Measurements from ENCODE around the gene MIF4GD.
"Not testable (repeated sequence)": the region's sequence is repeated elsewhere in the genome, so short reads cannot be mapped to it uniquely, and the experiment has no call there.

Gene MIF4GD

GRCh38 chr17:75257228-75257627 is 13.8 kb downstream of the MIF4GD start:
- not testable (repeated sequence) for FAIRE-seq

DNA sequence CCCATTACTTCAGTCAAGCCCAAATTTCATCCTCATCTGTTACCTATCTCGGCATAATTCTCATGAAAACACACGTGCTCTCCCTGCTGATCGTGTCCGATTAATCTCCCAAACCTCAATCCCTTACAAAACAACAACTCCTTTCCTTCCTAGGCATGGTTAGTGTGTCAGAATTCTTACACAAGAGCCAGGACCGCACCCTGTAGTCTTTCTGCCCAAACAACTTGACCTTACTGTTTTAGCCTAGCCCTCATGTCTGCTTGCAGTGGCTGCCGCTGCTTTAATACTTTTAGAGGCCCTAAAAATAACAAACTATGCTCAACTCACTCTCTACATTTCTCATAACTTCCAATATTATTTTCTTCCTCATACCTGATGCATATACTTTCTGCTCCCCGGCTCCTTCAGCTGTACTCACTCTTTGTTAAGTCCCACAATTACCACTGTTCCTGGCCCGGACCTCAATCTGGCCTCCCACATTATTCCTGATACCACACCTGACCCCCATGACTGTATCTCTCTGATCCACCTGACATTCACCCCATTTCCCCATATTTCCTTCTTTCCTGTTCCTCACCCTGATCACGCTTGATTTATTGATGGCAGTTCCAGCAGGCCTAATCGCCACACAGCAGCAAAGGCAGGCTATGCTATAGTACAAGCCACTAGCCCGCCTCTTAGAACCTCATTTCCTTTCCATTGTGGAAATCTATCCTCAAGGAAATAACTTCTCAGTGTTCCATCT is 14.9 kb downstream of the MIF4GD start:
- not testable (repeated sequence) for FAIRE-seq

DNA sequence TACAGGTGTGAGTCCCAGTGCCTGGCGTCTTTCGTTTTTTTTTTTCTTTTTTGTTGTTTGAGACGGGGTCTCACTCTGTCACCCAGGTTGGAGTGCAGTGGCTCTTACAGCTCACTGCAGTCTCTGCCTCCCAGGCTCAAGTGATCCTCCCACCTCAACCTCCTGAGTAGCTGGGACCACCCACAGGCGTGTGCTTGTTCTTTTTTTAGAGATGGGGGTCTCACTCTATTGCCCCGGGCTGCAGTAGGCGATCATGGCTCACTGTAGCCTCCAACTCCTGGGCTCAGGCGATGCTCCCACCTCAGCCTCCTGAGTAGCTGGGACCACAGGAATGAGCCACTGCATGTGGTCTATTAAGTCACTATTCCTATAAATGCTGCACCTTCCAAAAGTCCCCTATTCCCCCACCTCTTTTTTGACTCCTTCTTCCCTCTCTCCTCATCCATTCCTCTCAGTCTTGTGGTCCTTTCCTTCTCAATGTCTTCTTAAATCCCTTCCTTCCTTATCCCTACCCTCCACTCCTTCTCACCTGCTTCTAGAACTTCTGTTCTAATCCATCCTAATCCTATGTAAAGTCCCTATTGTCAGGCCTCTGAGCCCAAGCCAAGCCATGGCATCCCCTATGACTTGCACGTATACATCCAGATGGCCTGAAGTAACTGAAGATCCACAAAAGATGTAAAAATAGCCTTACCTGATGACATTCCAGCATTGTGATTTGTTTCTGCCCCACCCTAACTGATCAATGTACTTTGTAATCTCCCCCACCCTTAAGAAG is 18.8 kb downstream of the MIF4GD start:
- FAIRE-seq: no peak

DNA sequence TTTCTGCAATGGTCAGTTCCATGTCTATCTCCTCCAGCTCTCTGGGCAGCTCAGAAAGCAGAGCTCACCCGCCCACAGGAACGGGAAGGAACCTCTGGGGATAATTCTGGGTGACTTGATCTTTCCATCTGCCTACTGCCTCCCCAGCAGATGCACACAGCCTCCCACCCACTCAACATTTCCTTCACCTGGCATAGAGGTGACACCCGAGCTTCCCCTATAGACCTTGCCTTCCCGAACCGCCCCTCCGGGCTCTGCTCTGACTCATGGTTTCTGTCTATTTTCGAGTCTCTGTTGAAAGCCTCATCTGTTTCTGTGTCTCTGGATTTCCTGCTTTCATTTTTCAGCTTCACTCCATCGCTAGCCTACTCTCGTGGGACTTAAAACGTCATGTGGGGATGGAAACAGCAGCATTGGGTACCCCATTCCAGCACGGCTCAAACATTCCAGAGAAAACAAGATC is 21.0 kb downstream of the MIF4GD start:
- peak; percentile 19 for FAIRE-seq

DNA sequence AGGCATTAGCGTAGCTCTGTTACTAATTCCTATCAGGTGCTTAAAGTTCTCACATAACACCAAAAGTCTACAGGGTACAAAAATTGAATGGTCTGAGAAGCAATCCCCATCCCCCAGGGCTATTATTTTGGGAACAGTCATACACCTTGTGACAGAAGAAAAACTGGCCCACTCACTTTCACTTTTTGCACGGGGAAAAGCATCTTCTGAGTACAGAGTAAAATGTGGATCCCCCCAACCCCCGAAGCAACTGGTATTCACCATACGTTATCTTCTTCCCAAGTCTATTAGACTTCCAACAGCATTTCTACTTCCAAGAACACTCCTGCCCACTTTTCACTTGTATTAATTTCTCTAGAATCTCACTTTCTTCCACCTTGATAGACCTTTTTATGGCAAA is 21.5 kb downstream of the MIF4GD start:
- no peak for FAIRE-seq

DNA sequence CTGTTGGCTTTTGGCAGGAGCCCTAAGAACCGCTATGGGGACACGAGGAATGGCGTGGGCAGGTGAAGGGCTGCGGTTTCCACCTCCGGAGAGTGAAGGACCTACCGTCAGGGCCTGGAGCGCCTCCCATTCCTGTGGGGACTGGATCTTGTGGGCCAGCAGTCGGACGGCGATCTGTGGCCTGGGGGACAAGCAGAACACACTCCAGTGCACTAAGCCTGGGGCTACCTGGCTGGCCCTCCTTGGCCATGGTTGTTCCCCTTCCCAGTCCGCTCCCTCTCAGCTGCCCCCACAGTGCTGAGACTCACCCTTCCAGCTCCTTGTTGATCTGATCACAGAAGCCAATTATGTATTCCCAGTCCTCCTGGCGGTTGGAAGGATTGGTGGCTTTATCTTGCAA is 24.6 kb downstream of the MIF4GD start:
- FAIRE-seq: no peak

GRCh38 chr17:75245011-75245410 is 26.0 kb downstream of the MIF4GD start:
- FAIRE-seq: no peak

DNA sequence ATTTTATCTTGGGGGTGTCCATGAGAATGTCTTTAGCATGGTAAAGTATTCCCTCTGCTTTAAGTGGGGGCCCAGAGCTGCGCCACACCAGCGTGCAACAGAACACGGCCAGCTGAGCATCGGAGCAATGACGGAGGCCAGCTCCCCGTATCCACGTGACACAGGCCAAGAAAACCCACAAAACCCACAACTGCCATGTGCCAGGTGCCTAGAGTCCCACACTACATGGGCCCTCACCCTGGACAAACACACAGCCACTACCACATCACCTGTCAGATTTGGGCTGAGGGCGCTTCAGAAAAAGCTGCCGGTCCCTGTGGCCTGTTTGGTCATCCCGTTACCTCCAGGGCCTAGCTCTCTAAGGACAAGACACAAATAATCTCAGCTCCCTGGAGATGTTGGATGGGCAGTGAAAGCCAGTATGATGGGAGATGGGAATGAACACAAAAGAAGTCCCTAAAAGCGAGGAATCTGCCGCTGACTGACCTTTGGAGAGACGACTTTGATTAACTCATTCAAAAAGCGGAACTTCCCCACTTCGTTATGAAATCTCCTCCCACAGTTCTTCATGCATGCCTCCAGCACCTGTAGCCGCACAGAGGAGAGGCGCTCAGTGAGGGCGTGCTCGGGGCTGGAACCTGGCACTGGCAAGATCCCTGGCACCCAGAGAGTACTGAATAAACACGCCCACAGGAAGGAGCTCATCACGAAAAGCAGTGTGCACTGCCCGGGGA is 26.7 kb downstream of the MIF4GD start:
- FAIRE-seq: no peak

GRCh38 chr17:75242461-75243042 is 28.5 kb downstream of the MIF4GD start:
- FAIRE-seq: no peak

DNA sequence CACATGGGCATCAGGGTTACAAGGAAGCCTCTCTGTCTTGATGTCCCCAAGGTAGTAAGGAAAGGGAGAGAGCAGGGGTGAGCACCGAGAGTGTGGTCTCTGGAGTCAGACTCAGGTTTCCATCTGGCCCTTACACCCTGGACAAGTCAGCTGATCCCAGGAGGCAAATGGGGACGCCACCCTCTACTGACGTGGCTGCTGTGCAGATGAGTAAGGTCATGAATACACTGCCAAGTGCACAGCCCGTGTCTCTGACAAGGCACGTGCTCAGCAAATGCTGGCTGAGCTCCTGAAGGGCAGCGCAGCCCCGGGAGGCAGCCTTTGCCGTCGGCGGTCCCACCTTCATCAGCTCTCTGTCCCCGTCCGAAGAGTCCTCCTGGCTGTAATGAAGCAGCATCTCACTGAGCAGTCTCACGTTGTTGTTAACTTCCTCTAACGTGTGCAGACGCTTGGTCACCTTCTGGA is 29.0 kb downstream of the MIF4GD start:
- FAIRE-seq: no peak

GRCh38 chr17:75241502-75241901 is 29.5 kb downstream of the MIF4GD start:
- no peak for FAIRE-seq

- no peak for FAIRE-seq
Measured at GRCh38 chr17:75241143-75241430, 29.9 kb downstream of the MIF4GD start.

GRCh38 chr17:75240394-75241142 is 30.5 kb downstream of the MIF4GD start:
- no peak for FAIRE-seq

GRCh38 chr17:75239778-75240393 is 31.1 kb downstream of the MIF4GD start:
- no peak for FAIRE-seq

- FAIRE-seq: no peak
Measured at GRCh38 chr17:75239214-75239613, 31.8 kb downstream of the MIF4GD start.

- FAIRE-seq: no peak
Measured at GRCh38 chr17:75238684-75239191, 32.3 kb downstream of the MIF4GD start.

DNA sequence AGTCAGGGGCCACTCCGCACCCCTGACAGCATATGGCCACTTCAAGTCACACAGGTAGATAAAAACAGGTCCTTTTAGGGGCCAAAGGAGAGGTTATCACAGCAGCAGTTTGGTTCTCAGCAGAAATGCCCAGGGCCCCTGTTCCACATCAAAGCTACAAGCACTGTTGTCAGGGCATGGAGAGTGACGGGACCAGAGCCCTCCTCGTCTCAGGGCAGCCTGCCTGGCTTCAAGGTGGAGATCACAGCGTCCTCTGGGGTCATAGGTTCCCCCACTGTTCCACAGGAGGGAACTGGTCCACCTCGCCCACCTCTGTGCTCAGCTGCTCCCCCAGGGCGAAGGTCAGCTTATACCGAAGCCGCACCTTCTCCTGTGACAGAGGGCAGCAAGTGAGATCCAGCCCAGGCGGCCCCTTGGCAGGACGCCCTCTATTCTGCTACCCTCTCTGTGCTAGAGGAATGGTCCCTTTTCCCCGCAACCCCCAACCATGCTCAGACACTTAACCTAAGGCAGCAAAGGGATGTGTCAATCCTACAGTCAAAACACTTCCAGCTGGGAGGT is 32.9 kb downstream of the MIF4GD start:
- FAIRE-seq: no peak

- no peak for FAIRE-seq
Measured at GRCh38 chr17:75237100-75238014, 33.7 kb downstream of the MIF4GD start.

DNA sequence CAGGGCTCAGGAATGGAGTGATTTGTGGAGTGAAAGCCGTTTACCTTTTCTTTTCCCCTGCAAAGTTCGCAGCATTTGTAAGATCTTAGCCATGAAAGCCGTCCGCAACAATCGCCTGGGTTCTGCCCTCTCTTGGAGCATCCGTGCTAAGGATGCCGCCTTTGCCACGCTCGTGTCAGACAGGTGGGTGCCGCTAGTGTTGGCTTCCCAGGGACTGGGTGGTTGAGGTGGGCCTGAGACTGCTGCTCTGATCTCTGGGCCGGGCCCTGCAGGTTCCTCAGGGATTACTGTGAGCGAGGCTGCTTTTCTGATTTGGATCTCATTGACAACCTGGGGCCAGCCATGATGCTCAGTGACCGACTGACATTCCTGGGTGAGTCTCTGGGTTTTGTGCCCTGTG is 38.2 kb downstream of the MIF4GD start:
- FAIRE-seq: no peak

DNA sequence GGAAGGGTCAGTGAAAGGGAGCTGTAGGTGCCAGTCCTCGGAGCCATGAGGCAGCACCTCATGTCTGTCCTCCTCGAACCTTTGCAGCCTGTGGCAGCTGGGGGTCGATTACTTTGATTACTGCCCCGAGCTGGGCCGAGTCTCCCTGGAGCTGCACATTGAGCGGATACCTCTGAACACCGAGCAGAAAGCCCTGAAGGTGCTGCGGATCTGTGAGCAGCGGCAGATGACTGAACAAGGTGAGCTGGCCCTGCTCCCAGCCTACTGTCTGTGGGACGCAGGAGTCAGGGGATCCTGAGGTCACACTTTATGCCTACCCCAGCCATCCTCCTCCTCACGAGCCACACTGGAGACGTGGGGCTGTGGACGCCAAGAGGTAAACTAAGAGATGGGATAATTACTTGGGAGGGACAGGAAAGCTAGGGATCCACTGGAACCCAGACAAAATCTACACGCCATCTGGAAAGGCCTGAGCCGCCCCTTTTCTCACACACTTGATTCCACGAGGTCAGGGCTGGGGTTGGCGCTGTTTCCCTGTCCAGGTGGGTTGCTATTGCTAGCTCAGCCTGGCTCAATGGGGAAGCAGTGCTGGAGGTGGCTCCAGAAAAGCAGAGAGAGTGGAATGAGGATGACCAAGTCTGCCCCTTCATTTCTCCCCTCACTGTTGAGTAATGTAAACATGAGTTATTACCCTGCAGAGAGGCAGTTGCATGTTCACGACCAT is 39.1 kb downstream of the MIF4GD start:
- no peak for FAIRE-seq

Data from A204.1 (cell line).